Choroid plexus epithelial cell (primary cell): ENCODE measurements around the gene ZBTB7C.

ENCODE experiments used
- DNase-seq: peaks from one replicate; pipeline ENCODE4 v3.0.0-alpha.2; 2010; ENCODE audit warnings: low read depth
- H3K4me3 ChIP-seq: 2 replicates; pipeline ENCODE4 v1.5.1; 2011; ENCODE audit warnings: low read depth, mild to moderate bottlenecking, control low read depth, low read length, moderate library complexity
- CTCF ChIP-seq: conservative IDR thresholded peaks from 2 replicates; pipeline ENCODE4 v1.5.1; 2011; ENCODE audit warnings: low read depth, mild to moderate bottlenecking, control low read depth, inconsistent platforms, low read length, moderate library complexity

Gene ZBTB7C

DNA sequence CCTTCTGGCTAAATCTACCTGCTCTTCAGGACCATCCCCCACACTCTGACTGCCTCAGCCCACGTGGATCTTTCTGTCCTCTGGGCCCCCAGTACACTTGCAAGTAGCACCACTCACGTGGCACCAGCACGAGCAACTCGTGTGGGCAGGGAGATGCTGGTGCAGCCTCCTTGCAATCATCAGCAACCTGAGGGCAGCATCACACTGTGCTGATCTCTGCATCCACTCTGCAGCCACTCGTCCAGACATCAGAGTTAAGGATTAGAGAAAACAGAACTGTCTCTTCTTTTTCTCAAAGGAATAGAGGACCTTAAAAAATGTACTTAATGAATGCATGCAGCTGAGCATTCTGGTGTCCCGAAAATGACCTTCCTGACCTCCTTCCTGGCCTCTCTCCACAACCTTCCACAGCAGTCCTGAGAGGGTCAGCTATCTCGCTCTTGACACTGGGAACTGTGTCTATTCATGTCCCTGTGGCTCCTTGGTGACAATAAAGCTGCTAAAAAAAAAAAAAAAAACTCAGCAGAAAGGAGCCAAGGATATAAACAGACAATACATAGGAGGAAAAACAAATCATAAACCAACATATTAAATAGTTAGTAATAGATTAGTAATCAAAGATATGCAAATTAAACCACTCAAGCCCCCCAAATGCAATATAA lies 145.9 kb downstream of the ZBTB7C start:
- no peak for TF ChIP-seq CTCF
- H3K4me3 ChIP-seq, result no peak overlapping the region
- no peak for DNase-seq

DNA sequence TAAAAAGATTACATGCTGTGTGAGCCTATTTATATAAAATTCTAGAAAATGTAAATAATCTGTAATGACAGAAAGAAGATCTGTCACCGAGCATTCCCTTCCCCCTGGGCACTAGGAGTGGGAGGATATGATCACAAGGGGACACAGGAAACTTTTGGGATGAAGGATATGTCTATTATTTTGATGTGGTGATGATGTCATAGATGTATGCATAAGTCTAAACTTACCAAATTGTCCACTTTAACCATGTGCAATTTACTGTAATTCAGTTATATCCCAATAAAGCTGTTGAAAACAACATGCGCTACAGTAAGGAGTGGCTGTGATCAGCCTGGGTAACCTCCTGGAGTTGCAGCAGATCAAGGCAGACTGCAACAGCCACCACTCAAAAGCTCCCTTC lies 148.9 kb downstream of the ZBTB7C start:
- no peak for TF ChIP-seq CTCF
- H3K4me3 ChIP-seq, result no peak overlapping the region
- no peak for DNase-seq

DNA sequence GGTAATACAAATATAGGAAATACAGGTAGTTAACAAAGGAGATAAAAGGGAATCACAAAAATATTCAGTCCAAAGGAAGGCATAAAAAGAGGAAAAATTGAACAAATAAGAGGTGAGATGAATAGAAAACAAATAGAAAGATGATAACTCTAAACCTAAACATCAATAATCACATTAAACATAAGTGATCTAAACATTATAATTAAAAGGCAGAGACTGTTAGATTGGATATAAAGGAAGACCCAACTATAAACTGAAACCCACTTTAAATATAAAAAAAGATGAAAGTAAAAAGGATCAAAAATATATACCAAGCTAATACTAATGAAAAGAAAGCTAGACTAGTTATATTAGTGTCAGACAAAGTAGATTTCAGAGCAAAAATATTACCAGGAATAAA lies 152.3 kb downstream of the ZBTB7C start:
- TF ChIP-seq CTCF, result no peak
- no peak for DNase-seq

DNA sequence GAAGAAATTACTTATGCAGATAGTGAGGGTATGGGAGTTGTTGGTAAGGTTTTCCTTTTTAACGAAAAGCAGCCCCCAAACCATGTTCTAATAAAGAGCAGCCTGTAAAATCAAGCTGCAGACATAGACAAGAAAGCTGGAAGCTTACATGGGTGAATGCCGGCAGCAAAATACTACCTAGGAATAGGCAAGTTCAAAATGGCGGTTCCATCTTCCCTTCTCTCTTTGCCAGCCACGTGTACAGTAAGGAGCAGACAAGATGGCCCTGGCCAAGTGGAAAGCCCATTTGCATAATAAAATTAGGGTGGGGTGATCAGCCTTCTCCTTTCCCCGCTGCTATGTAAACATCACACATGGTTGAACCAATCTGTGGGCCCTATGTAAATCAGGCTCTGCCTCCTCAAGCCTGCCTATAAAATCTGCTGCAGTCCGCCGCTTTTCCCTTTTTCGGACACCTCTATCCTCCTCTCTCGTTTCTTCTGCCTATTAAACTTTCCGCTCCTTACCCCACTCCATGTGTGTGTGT lies 155.0 kb downstream of the ZBTB7C start:
- TF ChIP-seq CTCF, result no peak
- no peak for DNase-seq
- H3K4me3 ChIP-seq, result no peak overlapping the region

More for the DNA sequence above, 152.3 kb downstream of the ZBTB7C start:
- no peak overlapping the region for H3K4me3 ChIP-seq

GRCh38 chr18:48252525-48252924 lies 156.7 kb downstream of the ZBTB7C start:
- DNase-seq, result no peak
- TF ChIP-seq CTCF, result no peak
- H3K4me3 ChIP-seq, result no peak overlapping the region

DNA sequence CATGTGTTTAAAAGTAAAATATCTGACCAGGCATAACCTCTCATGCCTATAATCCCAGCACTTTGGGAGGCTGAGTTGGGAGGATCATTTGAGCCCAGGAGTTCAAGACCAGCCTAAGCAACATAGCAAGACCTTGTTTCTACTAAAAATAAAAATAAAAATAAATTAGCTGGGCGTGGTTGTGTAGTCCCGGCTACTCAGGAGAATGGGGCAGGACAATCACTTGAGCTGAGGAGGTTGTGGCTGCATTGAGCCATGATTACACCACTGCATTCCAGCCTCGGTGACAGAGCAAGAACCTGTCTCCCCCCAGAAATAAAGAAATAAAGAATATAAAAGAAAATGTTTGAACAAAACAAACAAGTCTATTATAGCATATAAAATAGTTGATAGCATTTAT lies 158.3 kb downstream of the ZBTB7C start:
- no peak overlapping the region for H3K4me3 ChIP-seq
- no peak for TF ChIP-seq CTCF
- DNase-seq, result no peak

GRCh38 chr18:48250362-48250907 lies 158.7 kb downstream of the ZBTB7C start:
- no peak for TF ChIP-seq CTCF
- DNase-seq, result no peak
- no peak overlapping the region for H3K4me3 ChIP-seq
